Astrocyte of the cerebellum (primary cell): Measurements from ENCODE around the gene C1orf167.

Experiments
- DNase-seq: peaks from one replicate; pipeline ENCODE4 v3.0.0-alpha.2; 2011; ENCODE audit warnings: low read depth
- H3K4me3 ChIP-seq: 2 replicates; pipeline ENCODE4 v1.5.1; 2011; ENCODE audit warnings: mild to moderate bottlenecking, low read depth, low read length, moderate library complexity
- CTCF ChIP-seq: IDR thresholded peaks from 2 replicates; pipeline ENCODE4 v1.5.1; 2012; ENCODE audit warnings: low read length, low read depth, moderate library complexity, mild to moderate bottlenecking; ENCODE audit errors: missing control alignments
- in situ Hi-C: cut with HindIII; loops from 2 replicates; pipeline ENCODE4 v1.10.0; 2017; ENCODE audit warnings: low sequenced_read_pairs

The C1orf167 gene

GRCh38 chr1:11729155-11729497 lies 32.9 kb upstream of the C1orf167 start:
- TF ChIP-seq CTCF, result no peak
- in situ Hi-C loops, result no loop called here
- no peak overlapping the region for H3K4me3 ChIP-seq
- DNase-seq, result no peak

DNA sequence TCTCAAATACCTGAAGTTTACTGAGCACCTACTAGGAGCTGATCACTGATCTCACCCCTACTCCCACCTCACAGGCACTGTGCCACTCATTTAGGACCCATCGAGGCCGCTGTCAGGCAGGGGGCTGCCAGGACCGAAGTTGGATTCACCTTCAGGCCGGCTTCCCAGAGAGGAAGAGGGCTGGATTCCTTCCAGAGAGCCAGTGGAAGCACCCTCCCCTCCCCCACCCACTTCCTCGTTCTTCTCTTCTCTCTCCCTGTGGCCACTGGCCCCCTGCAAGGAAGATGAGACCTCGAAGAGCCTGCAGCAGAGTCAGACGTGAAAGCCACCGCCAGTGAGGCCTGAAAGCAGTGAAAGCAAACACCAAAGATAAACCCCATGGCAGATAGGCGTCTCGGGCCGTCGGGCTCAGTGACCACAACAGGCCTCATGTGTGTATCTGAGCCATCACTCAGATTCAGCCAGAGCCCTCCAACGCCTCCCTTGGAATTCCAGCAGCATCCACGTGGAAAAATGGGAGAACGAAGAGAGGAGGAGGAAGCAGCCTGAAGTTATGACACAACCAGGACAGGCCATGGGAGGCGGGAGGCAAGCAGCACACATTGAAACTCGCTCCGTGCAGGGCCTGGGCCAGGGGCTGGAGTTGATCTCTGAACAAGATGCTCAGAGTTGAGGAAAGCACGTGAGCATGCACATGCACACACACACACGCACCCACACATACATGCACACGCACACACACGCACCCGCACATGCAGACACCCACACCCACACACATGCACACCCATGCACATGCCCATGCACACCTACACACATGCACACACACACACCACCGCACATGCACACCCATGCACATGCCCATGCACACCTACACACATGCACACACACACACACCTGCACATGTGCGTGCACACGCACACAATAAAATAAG lies 32.2 kb upstream of the C1orf167 start:
- in situ Hi-C loops, result no loop called here
- no peak for TF ChIP-seq CTCF
- H3K4me3 ChIP-seq, result no peak overlapping the region
- no peak for DNase-seq

DNA sequence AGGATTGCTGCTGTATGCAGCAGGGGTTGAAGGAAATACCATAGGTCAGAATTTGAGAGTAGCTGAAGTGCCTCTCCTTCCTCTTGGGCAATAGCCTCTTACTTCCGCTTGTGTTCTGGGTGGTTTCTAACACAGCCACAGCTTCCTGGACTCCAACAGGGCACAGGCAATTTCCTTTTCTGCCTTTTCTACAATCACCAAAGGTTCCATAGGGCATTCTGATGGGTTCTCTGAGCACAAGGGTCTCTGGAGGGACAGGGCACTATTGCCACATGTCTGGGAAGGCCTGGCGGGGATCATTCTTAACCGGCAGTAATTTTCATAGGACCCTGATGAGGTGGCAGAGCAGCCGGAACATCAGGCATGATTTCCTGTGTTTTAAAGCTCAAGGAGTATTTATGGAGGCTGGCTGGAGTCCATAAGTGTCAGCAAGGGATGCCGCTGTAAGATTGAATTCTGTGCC lies 31.5 kb upstream of the C1orf167 start:
- TF ChIP-seq CTCF, result no peak
- DNase-seq, result no peak
- in situ Hi-C loops, result no loop called here
- H3K4me3 ChIP-seq, result no peak overlapping the region

DNA sequence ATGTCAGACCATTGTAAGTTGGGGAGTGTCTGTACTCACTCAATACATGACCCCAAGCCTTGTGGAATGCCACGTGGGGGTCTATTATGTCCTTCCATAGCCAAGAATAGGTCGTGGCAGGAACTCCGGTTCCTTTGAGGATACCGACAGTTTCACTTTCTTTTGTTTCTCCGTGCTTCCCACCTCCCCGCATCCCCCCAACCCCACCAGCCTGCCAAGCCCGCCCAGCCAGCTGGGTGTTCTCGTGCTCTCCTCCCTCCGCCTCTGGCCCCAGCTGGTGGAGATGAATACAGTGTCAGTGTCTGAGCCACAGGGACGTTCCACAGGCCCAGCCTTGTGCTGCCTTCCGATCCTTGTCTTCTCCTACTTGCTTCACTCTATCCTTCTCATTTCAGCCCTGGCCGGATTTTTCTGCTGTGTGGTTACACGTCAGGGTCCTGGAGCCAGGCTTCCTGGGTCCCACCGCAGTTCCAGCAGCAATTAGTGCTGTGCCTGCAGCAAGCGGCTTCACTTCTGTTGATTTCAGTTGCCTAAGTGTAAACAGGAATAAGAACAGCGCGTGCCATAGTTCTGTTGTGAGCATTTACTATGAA lies 30.2 kb upstream of the C1orf167 start:
- in situ Hi-C loops, result no loop called here
- TF ChIP-seq CTCF, result no peak
- H3K4me3 ChIP-seq, result peak overlapping the region; percentile 24
- peak; percentile 46 for DNase-seq

DNA sequence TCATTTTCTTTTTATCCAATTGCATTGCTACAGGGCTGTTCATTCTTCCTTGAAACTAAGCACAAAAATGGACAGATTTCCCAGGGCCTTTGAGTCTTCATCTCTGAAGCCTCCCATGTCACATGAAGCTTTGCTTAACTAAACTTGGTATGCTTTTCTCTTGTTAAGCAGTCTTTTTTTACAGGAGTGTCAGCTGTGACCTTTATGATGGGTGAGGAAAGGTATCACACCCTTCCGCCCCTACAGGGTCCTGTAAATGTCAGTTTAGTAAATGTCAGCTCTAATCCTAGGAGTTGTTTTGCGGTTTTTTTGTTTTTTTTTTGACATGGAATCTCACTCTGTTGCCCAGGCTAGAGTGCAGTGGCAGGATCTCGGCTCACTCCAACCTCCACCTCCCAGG lies 28.7 kb upstream of the C1orf167 start:
- H3K4me3 ChIP-seq, result no peak overlapping the region
- in situ Hi-C loops, result no loop called here
- TF ChIP-seq CTCF, result no peak
- DNase-seq, result no peak

- in situ Hi-C loops, result no loop called here
- DNase-seq, result no peak
- peak overlapping the region; percentile 61 for H3K4me3 ChIP-seq
- no peak for TF ChIP-seq CTCF
Measured at GRCh38 chr1:11735531-11735853, 26.5 kb upstream of the C1orf167 start.
